Aorta (tissue), 5 donors: ENCODE data around the gene MAN2A2. TPM values are rescaled to one million over a fixed set of nuclear protein-coding genes. Genes with fewer than 3 reads are reported as not detected.
"Not testable (repeated sequence)": the region's sequence is repeated elsewhere in the genome, so short reads cannot be mapped to it uniquely, and the experiment has no call there.

Experiments used
- ATAC-seq: fragments of 200-7000 bp; cut with Tn5 transposase; one replicate; pipeline ENCODE4 v1.9.1; 2022; ENCODE audit warnings: moderate library complexity; ENCODE audit not compliant: low FRiP score
- DNase-seq, 2 donors: peaks; one replicate each; pipeline ENCODE4 v3.0.0-alpha.2; 2020
- H3K27ac ChIP-seq, 2 donors: one replicate each; pipeline ENCODE4 v1.5.1; 2013; ENCODE audit warnings: low read length in 2 of 2, mild to moderate bottlenecking in 2 of 2, moderate library complexity in 2 of 2, control low read depth in 1 of 2, inconsistent platforms in 1 of 2, low read depth in 1 of 2
- H3K27me3 ChIP-seq, 2 donors: one replicate each; pipeline ENCODE4 v1.6.1; 2013; ENCODE audit warnings: control low read depth in 1 of 2, low read length in 1 of 2, mild to moderate bottlenecking in 1 of 2, moderate library complexity in 1 of 2; ENCODE audit not compliant: insufficient read depth in 2 of 2, control insufficient read depth in 1 of 2
- H3K36me3 ChIP-seq, 2 donors: one replicate each; pipeline ENCODE4 v1.6.1; 2013; ENCODE audit warnings: control low read depth in 1 of 2, low read length in 1 of 2, mild to moderate bottlenecking in 1 of 2; ENCODE audit not compliant: insufficient read depth in 2 of 2, control insufficient read depth in 1 of 2
- H3K4me1 ChIP-seq, 2 donors: one replicate each; pipeline ENCODE4 v1.6.1; 2013; ENCODE audit warnings: low read length in 2 of 2, control low read depth in 1 of 2, mild to moderate bottlenecking in 1 of 2, moderate library complexity in 1 of 2; ENCODE audit not compliant: insufficient read depth in 2 of 2, control insufficient read depth in 1 of 2
- H3K4me3 ChIP-seq, 2 donors: one replicate each; pipeline ENCODE4 v1.5.1; 2013; ENCODE audit warnings: low read length in 2 of 2, control low read depth in 1 of 2, mild to moderate bottlenecking in 1 of 2
- H3K9me3 ChIP-seq: one replicate; pipeline ENCODE4 v1.6.1; 2013; ENCODE audit warnings: mild to moderate bottlenecking, low read length; ENCODE audit not compliant: control insufficient read depth
- WGBS, 2 donors: extraction: QIAGEN DNeasy Blood & Tissue Kit; methylation state at CpG; one replicate each; pipeline ENCODE4 v1.1.7; 2013; 5-methylcytosine and 5-hydroxymethylcytosine counted together
- intact Hi-C, 2 donors: fragments of 100-400 bp; cut with DNase I; formaldehyde crosslinking; loops; one replicate each; pipeline versions ENCODE4 v1.14.2 to v1.15.0; 2022
- polyA plus RNA-seq, 2 donors: library from polyadenylated mRNA; stranded (reverse); fragments of 200-250 nt; gene quantifications; one replicate each; pipeline ENCODE4 v1.2.3, GENCODE V29; 2013
- total RNA-seq, 2 donors: library from RNA; stranded (reverse); fragmentation: NEBNext Ultra II Directional; extraction: Animal tissue kit (Norgen Biotek cat#: 25700); gene quantifications; one replicate each; pipeline ENCODE4 v1.2.1, GENCODE V29; 2021
- donor health status: healthy with polysubstance abuse.
- donor health status: Bipolar disorder and iron deficiency.
- donor health status: DM: no; HTN: no; CAD: no.
- donor health status: DM: no; HTN: no; CAD: no.
- donor health status: DM: yes; HTN: yes; CAD: no.

MAN2A2 gene
- total and polyA plus RNA-seq, 4 donors = 19.2 to 82.4 (median 52.9) TPM

DNA sequence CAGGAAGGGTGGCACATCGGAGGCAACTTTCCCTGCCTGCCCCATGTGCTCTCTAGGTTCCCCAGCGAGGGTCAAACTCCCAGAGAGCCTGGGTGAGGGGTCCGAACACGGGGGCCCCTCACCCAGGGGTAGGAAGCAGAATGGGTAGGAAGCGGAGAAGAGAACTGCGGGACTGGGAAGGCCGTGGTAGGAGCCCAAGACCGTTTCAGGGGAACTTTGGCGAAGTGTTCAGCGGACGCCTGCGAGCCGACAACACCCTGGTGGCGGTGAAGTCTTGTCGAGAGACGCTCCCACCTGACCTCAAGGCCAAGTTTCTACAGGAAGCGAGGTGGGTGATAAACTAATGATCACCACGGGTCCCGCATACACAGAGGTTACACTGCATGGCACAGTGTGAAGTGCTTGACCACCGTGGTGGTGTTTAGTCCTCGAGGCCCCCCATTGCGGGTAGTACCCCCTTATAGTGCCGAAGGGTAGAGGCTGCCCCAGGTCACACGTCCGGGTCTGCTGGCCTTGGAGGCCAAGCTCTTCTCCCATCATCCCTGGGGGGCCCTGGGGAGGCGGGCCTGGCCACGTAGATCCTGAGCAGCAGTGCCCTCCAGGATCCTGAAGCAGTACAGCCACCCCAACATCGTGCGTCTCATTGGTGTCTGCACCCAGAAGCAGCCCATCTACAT is 10.5 kb upstream of the MAN2A2 start:
- Histone ChIP-seq H3K9me3 (no peaks in the 10 kb centered on the region), H3K4me1 (no peaks in the 10 kb centered on the region), H3K27me3 (no peaks in the 10 kb centered on the region), H3K4me3 (no peak overlapping the region), H3K36me3 (peaks cover 0 to 7% of the 10 kb centered on the region in 2 donors), H3K27ac (no peak overlapping the region)
- intact Hi-C loops = no loop called here
- no peak for ATAC-seq
- 95 to 96% methylated on average over 29 of the region's 29 CpGs for WGBS, 2 donors
- no peak for DNase-seq

- H3K4me1 ChIP-seq = no peaks in the 10 kb centered on the region
- H3K4me3 ChIP-seq = no peak overlapping the region
- H3K27me3 ChIP-seq = no peaks in the 10 kb centered on the region
- intact Hi-C loops = no loop called here
- ATAC-seq (peak; percentile 13), DNase-seq (no peak)
- peaks cover 0 to 7% of the 10 kb centered on the region in 2 donors for H3K36me3 ChIP-seq
- no peak overlapping the region for H3K27ac ChIP-seq
- H3K9me3 ChIP-seq = no peaks in the 10 kb centered on the region
- 93 to 94% methylated on average over 33 of the region's 33 CpGs for WGBS, 2 donors
Observed at GRCh38 chr15:90893175-90894090, 9.7 kb upstream of the MAN2A2 start.

- DNase-seq = no peak
- H3K4me3 ChIP-seq = no peak overlapping the region
- H3K27me3 ChIP-seq = no peaks in the 10 kb centered on the region
- H3K9me3 ChIP-seq = no peaks in the 10 kb centered on the region
- H3K36me3 ChIP-seq = peaks cover 0 to 7% of the 10 kb centered on the region in 2 donors
- H3K4me1 ChIP-seq = no peaks in the 10 kb centered on the region
- 86 to 87% methylated on average over 10 of the region's 10 CpGs for WGBS, 2 donors
- intact Hi-C loops = no loop called here
- no peak for ATAC-seq
- no peak overlapping the region for H3K27ac ChIP-seq
Observed at GRCh38 chr15:90895571-90896117, 7.5 kb upstream of the MAN2A2 start.

DNA sequence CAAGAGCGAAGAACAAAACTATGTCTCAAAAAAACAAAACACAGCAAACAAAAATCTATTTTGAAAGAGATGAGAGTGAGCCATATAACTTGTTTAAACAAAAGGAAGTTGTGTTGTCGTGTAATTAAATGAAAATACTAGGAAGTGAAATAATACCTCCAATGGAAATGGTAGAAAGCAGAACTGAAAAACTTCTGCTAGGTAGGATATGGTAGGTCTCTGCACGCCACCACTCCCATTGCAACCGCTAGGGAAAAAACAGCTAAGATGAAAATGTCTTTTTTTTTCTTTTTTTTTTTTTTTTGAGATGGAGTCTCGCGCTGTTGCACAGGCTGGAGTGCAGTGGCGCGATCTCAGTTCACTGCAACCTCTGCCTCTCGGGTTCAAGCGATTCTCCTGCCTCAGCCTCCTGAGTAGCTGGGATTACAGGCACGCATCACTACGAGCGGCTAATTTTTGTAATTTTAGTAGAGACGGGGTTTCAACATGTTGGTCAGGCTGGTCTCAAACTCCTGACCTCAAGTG is 5.9 kb upstream of the MAN2A2 start:
- H3K36me3 ChIP-seq, DNase-seq, H3K27ac ChIP-seq, H3K4me1 ChIP-seq, H3K4me3 ChIP-seq, intact Hi-C loops, ATAC-seq, H3K27me3 ChIP-seq, H3K9me3 ChIP-seq: not testable (repeated sequence)
- 95 to 97% methylated on average over 14 of the region's 14 CpGs for WGBS, 2 donors

DNA sequence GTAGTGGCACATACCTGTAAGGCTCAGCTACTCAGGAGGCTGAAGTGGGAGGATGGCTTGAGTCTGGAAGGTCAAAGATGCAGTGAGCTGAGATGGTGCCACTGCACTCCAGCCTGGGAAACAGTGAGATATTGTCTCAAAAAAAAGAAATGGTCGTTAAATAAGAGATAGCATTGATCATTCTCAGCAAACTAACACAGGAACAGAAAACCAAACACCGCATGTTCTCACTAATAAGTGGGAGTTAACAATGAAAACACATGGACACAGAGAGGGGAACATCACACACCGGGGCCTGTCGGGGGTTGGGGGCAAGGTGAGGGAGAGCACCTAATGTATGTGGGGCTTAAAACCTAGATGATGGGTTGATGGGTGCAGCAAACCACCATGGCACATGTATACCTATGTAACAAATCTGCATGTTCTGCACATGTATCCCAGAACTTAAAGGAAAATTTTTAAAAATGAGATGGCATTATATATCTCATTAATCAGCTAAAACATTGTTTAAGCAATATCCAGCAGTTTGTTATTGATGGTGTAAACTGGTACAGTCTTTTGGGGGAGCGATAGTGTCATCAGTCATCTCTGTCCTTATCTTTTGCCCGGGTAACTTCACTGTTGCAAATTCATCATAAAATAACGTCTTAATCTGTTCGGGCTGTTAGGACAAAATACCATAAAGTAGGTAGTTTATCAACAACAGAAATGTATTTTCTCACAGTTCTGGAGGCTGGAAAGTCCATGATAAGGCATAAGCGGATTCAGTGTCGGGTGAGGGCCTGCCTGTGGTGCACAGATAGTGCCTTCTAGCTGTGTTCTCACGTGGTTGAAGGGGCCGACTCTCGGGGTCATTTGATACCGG is 1.7 kb upstream of the MAN2A2 start:
- Histone ChIP-seq H3K36me3 (peaks cover 0 to 2% of the 10 kb centered on the region in 2 donors), H3K4me3 (no peak overlapping the region)
- intact Hi-C loops = loop anchor here in 1 of 2 donors (2.0 kb wide), 1 partner anchor 29 kb away; no protein-coding TSS in a partner anchor

DNA sequence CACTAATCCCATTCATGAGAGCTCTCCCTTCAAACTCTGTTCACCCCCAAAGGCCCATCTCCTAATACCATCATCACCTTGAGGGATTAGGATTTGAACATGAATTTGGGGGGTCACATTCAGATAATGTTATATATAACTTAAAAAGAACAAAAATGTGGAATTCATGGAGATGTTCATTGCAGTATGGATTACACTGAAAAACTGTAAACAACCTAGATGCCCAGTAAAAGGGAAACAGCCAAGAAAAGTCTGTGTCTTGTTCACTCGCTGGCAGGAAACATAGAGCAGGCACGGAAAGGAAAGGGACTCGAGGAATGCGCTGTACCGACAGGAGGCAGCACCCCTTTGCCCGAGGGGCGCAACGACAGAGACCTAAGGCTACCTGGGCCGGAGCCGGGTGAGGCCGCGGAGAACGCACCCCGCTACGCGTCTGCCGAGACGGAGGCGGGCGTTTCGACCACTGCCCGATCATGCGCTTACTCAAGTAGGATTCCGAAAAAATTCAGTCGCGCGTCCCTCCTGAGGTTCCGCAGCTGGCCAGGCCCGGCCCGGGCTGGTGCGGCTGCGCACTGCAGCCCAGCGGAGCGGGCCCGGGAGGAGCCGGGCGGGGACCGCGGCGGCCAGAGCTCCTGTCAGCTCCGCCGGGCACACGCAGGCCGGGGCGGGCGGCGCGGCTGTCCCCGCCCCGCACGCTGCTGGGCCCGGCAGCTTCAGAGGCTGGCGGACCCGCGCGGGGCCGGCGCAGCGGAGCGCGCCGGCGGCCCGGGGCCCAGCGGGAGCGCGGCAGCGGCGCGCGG is 862 bp upstream of the MAN2A2 start:
- Histone ChIP-seq H3K36me3 (peaks cover 0 to 6% of the 10 kb centered on the region in 2 donors), H3K9me3 (no peaks in the 10 kb centered on the region), H3K27ac (peak overlapping the region; percentile 79 to 97), H3K4me3 (peak overlapping the region; percentile 77 to 90), H3K4me1 (no peaks in the 10 kb centered on the region), H3K27me3 (no peaks in the 10 kb centered on the region)
- 0% methylated on average over 60 to 71 of the region's 71 CpGs for WGBS, 2 donors
- DNase-seq (peak; percentile 84 to 92), ATAC-seq (peak; percentile 93)
- intact Hi-C loops = loop anchor here in 1 of 2 donors (2.0 kb wide), 1 partner anchor 29 kb away; no protein-coding TSS in a partner anchor

More for the DNA sequence above, 1.7 kb upstream of the MAN2A2 start:
- Histone ChIP-seq H3K27ac (peak overlapping the region in 1 of 2 donors; percentile 62), H3K9me3 (no peaks in the 10 kb centered on the region), H3K4me1 (no peaks in the 10 kb centered on the region), H3K27me3 (no peaks in the 10 kb centered on the region)
- ATAC-seq = no peak
- DNase-seq = no peak
- WGBS, 2 donors = 54 to 57% methylated on average over 14 of the region's 14 CpGs

DNA sequence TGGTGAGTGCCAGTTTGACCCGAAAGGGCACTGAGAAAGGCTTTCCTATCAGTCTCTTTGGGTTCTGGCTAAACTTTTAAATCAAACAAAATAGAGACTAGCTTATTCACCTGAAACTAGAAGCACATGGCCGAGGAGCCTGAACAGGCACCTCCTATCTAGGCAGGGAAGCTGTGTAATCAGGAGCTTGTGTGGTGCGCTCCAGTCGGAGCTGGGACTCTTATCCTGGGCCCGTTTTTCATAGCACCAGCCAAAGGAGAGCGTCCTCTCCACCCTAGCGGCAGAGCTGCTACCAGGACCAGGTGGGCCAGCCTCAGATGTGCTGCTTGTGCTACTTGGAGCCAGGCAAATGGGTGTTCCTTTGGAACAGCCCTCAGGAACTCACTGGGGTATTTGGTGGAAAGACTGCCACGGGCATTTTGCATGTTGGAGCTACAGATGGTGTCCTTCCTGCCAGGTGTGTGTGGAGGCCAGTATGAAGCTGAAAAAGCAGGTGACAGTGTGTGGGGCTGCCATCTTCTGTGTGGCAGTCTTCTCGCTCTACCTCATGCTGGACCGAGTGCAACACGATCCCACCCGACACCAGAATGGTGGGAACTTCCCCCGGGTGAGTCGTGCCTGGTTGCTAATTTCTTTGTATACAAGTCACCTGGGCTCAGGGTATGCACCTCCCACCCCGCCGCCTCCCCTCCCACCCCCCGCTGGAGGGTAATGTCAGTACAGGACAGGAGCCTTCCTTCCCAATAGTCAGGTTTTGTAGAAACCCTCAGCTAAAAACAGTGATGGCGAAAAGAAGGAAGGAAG is 833 bp downstream of the MAN2A2 start:
- Histone ChIP-seq H3K27ac (peak overlapping the region in 1 of 2 donors; percentile 95), H3K27me3 (no peaks in the 10 kb centered on the region), H3K36me3 (peaks cover 0 to 7% of the 10 kb centered on the region in 2 donors), H3K4me3 (peak overlapping the region; percentile 77 to 90), H3K4me1 (no peaks in the 10 kb centered on the region), H3K9me3 (no peaks in the 10 kb centered on the region)
- 63 to 69% methylated on average over 18 of the region's 18 CpGs for WGBS, 2 donors
- intact Hi-C loops = loop anchor here (1.0 to 2.0 kb wide), 2 partner anchors 25 to 27 kb away; no protein-coding TSS in a partner anchor
- ATAC-seq (no peak), DNase-seq (peak in 1 of 2 donors; percentile 37)
